SK-N-SH treated with all-trans-retinoic acid at 6 μM for 48 hours (cell line): ENCODE data around the gene RPRD1A.

Experiments
- ATAC-seq: fragments of 200-7000 bp; cut with Tn5 transposase; 3 replicates; pipeline ENCODE4 v1.9.1; 2020; ENCODE audit warnings: mild to moderate bottlenecking, moderate library complexity
- ARNTL ChIP-seq: fragments of 450-650 bp; formaldehyde crosslinking; IDR thresholded peaks from 2 replicates; pipeline ENCODE4 v1.5.0; 2020; ENCODE audit warnings: low read depth, mild to moderate bottlenecking, moderate library complexity, borderline replicate concordance
- CREB5 ChIP-seq: fragments of 250-450 bp; sonication (Bioruptor Pico); IDR thresholded peaks from 2 replicates; pipeline ENCODE4 v1.5.1; 2020; ENCODE audit warnings: low read depth, mild to moderate bottlenecking, moderate library complexity
- CSRNP3 ChIP-seq: fragments of 250-450 bp; sonication (Bioruptor Pico); IDR thresholded peaks from 2 replicates; pipeline ENCODE4 v1.5.1; 2021; ENCODE audit warnings: mild to moderate bottlenecking, moderate library complexity
- ESRRG ChIP-seq: fragments of 250-450 bp; sonication (Bioruptor Pico); IDR thresholded peaks from 2 replicates; pipeline ENCODE4 v1.6.1; 2021; ENCODE audit warnings: mild to moderate bottlenecking
- GLIS3 ChIP-seq: fragments of 250-450 bp; sonication (Bioruptor Pico); IDR thresholded peaks from 2 replicates; pipeline ENCODE4 v1.5.0; 2020; ENCODE audit warnings: mild to moderate bottlenecking, moderate library complexity
- ISL1 ChIP-seq: fragments of 250-450 bp; sonication (Bioruptor Pico); IDR thresholded peaks from 2 replicates; pipeline ENCODE4 v2.1.2; 2022; ENCODE audit warnings: mild to moderate bottlenecking, moderate library complexity
- OSR1 ChIP-seq: fragments of 250-450 bp; sonication (Bioruptor Pico); IDR thresholded peaks from 2 replicates; pipeline ENCODE4 v1.8.0; 2022; ENCODE audit warnings: moderate library complexity, mild to moderate bottlenecking, inconsistent platforms
- PATZ1 ChIP-seq: fragments of 250-450 bp; sonication (Bioruptor Pico); IDR thresholded peaks from 2 replicates; pipeline ENCODE4 v1.8.0; 2020; ENCODE audit warnings: mild to moderate bottlenecking, moderate library complexity, borderline replicate concordance
- POU6F1 ChIP-seq: fragments of 250-450 bp; sonication (Bioruptor Pico); IDR thresholded peaks from 2 replicates; pipeline ENCODE4 v1.8.0; 2021; ENCODE audit warnings: low read depth, mild to moderate bottlenecking, moderate library complexity, borderline replicate concordance
- PPARA ChIP-seq: fragments of 250-450 bp; sonication (Bioruptor Pico); IDR thresholded peaks from 2 replicates; pipeline ENCODE4 v1.5.0; 2020; ENCODE audit warnings: mild to moderate bottlenecking, borderline replicate concordance
- RARB ChIP-seq: fragments of 250-450 bp; sonication (Bioruptor Pico); IDR thresholded peaks from 2 replicates; pipeline ENCODE4 v1.8.0; 2021; ENCODE audit warnings: mild to moderate bottlenecking, moderate library complexity
- SNAI2 ChIP-seq: fragments of 250-450 bp; sonication (Bioruptor Pico); IDR thresholded peaks from 2 replicates; pipeline ENCODE4 v1.5.0; 2020; ENCODE audit warnings: mild to moderate bottlenecking, moderate library complexity
- TOX ChIP-seq: fragments of 250-450 bp; sonication (Bioruptor Pico); IDR thresholded peaks from 2 replicates; pipeline ENCODE4 v1.8.0; 2021; ENCODE audit warnings: mild to moderate bottlenecking, moderate library complexity, borderline replicate concordance
- TSHZ2 ChIP-seq: fragments of 250-450 bp; sonication (Bioruptor Pico); IDR thresholded peaks from 2 replicates; pipeline ENCODE4 v1.5.0; 2020; ENCODE audit warnings: mild to moderate bottlenecking, moderate library complexity
- ZC3H10 ChIP-seq: fragments of 250-450 bp; sonication (Bioruptor Pico); IDR thresholded peaks from 2 replicates; pipeline ENCODE4 v1.5.1; 2021; ENCODE audit warnings: mild to moderate bottlenecking, moderate library complexity
- ZFP3 ChIP-seq: fragments of 250-450 bp; sonication (Bioruptor Pico); IDR thresholded peaks from 2 replicates; pipeline ENCODE4 v1.5.0; 2020; ENCODE audit warnings: mild to moderate bottlenecking, moderate library complexity
- ZFP30 ChIP-seq: fragments of 450-650 bp; formaldehyde crosslinking; IDR thresholded peaks from 2 replicates; pipeline ENCODE4 v1.5.0; 2022; ENCODE audit warnings: mild to moderate bottlenecking, moderate library complexity
- ZNF565 ChIP-seq: fragments of 450-650 bp; formaldehyde crosslinking; conservative IDR thresholded peaks from 2 replicates; pipeline ENCODE4 v1.5.0; 2020; ENCODE audit warnings: low read depth, mild to moderate bottlenecking, moderate library complexity
- ZNF70 ChIP-seq: fragments of 450-650 bp; formaldehyde crosslinking; IDR thresholded peaks from 2 replicates; pipeline ENCODE4 v1.5.0; 2020; ENCODE audit warnings: mild to moderate bottlenecking, moderate library complexity
- ZNF8 ChIP-seq: fragments of 450-650 bp; formaldehyde crosslinking; IDR thresholded peaks from 2 replicates; pipeline ENCODE4 v1.5.0; 2020; ENCODE audit warnings: mild to moderate bottlenecking, moderate library complexity

Gene RPRD1A

GRCh38 chr18:35979112-35979511 lies 88.2 kb downstream of the RPRD1A start:
- TF ChIP-seq CREB5 = no peak
- TF ChIP-seq POU6F1 (CRISPR knock-in tag) = no peak
- ATAC-seq = no peak

- TF ChIP-seq POU6F1 (CRISPR knock-in tag) = no peak
- no peak for TF ChIP-seq RARB (CRISPR knock-in tag)
- TF ChIP-seq OSR1 (CRISPR knock-in tag) = no peak
- no peak for TF ChIP-seq PATZ1
- no peak for ATAC-seq
Observed at GRCh38 chr18:35974181-35974580, 93.2 kb downstream of the RPRD1A start.

- ATAC-seq = no peak
Observed at GRCh38 chr18:35973650-35974049, 93.7 kb downstream of the RPRD1A start.

GRCh38 chr18:35972197-35973000 lies 95.0 kb downstream of the RPRD1A start, which contains the start of gene RMP24:
Gene RMP24 (plus strand): TSS chr18:35972679.
- peak; percentile 95 for ATAC-seq
- TF ChIP-seq TSHZ2 (CRISPR knock-in tag) = no peak
- no peak for TF ChIP-seq CREB5
- no peak for TF ChIP-seq TOX (CRISPR knock-in tag)
- TF ChIP-seq GLIS3 (CRISPR knock-in tag) = no peak
- no peak for TF ChIP-seq CSRNP3 (CRISPR knock-in tag)
- no peak for TF ChIP-seq ZC3H10 (CRISPR knock-in tag)
- TF ChIP-seq ESRRG (CRISPR knock-in tag) = no peak
- no peak for TF ChIP-seq PPARA (CRISPR knock-in tag)
- TF ChIP-seq SNAI2 = no peak
- no peak for TF ChIP-seq ZFP3
- TF ChIP-seq RARB (CRISPR knock-in tag) = no peak
- TF ChIP-seq ISL1 (CRISPR knock-in tag) = no peak
- no peak for TF ChIP-seq ZNF565
- no peak for TF ChIP-seq ARNTL
- no peak for TF ChIP-seq ZFP30 (CRISPR knock-in tag)

More at GRCh38 chr18:35973650-35974049, 93.7 kb downstream of the RPRD1A start:
- TF ChIP-seq PPARA (CRISPR knock-in tag) = no peak
- TF ChIP-seq ZNF8 (CRISPR knock-in tag) = no peak
- TF ChIP-seq POU6F1 (CRISPR knock-in tag) = no peak
- TF ChIP-seq ZNF70 = no peak
